Measurements from ENCODE around the gene EIPR1. TPM values are rescaled to one million over a fixed set of nuclear protein-coding genes. Genes with fewer than 3 reads are reported as not detected.

EIPR1 gene
- polyA plus RNA-seq, 2 of the 4 experiments (the other 2 are of a cell fraction): 55.0 to 65.0 TPM

- WGBS (ENCODE audit: missing lambda C conversion rate): 96% methylated on average over 11 of the region's 11 CpGs
- Histone ChIP-seq H3K9me3 (no peaks in the 10 kb centered on the region), H3K4me2 (no peak overlapping the region), H3K4me1 (no peaks in the 10 kb centered on the region), H3K27ac (no peak overlapping the region), H3K4me3 (no peak overlapping the region)
- ChIA-PET POLR2A (no interaction called here), CTCF (interaction anchor here (2.1 to 3.9 kb wide), 2 partner anchors 20 to 24 kb away, joined by 6 to 25 read pairs; partner anchors contain the start of gene TRAPPC12)
- no peak for TF ChIP-seq FOSB (CRISPR knock-in tag; IDR thresholded peaks at IDR 0.05)
- TF ChIP-seq NR3C1 (IDR thresholded peaks at IDR 0.05): no peak
- TF ChIP-seq CBX8 (IDR thresholded peaks at IDR 0.05): no peak
- no peak for TF ChIP-seq FOXS1 (CRISPR knock-in tag; IDR thresholded peaks at IDR 0.05)
- TF ChIP-seq RCOR1 (IDR thresholded peaks at IDR 0.05; ENCODE audit: low read depth, low read length): no peak
- no peak for TF ChIP-seq ELK1 (IDR thresholded peaks at IDR 0.05; ENCODE audit: low read depth, low read length)
- TF ChIP-seq ZC3H11A (IDR thresholded peaks at IDR 0.05): no peak
- TF ChIP-seq JUN (IDR thresholded peaks at IDR 0.05): no peak
- TF ChIP-seq FOSL2 (IDR thresholded peaks at IDR 0.05): no peak
- TF ChIP-seq FOSL2 (CRISPR knock-in tag; IDR thresholded peaks at IDR 0.05): no peak
- no peak for TF ChIP-seq SMC3 (IDR thresholded peaks at IDR 0.05)
- TF ChIP-seq, protein P1, sequence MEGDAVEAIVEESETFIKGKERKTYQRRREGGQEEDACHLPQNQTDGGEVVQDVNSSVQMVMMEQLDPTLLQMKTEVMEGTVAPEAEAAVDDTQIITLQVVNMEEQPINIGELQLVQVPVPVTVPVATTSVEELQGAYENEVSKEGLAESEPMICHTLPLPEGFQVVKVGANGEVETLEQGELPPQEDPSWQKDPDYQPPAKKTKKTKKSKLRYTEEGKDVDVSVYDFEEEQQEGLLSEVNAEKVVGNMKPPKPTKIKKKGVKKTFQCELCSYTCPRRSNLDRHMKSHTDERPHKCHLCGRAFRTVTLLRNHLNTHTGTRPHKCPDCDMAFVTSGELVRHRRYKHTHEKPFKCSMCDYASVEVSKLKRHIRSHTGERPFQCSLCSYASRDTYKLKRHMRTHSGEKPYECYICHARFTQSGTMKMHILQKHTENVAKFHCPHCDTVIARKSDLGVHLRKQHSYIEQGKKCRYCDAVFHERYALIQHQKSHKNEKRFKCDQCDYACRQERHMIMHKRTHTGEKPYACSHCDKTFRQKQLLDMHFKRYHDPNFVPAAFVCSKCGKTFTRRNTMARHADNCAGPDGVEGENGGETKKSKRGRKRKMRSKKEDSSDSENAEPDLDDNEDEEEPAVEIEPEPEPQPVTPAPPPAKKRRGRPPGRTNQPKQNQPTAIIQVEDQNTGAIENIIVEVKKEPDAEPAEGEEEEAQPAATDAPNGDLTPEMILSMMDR (IDR thresholded peaks at IDR 0.05): no peak
- no peak for TF ChIP-seq HOXB13 (CRISPR knock-in tag; IDR thresholded peaks at IDR 0.05; ENCODE audit: low read depth)
- FAIRE-seq (no peak), ATAC-seq (no peak), DNase-seq (ENCODE audit: low read depth in 1 of 2, low spot score in 1 of 2) (no peak)
Measured at GRCh38 chr2:3403587-3404334, 26.1 kb upstream of the EIPR1 start.

DNA sequence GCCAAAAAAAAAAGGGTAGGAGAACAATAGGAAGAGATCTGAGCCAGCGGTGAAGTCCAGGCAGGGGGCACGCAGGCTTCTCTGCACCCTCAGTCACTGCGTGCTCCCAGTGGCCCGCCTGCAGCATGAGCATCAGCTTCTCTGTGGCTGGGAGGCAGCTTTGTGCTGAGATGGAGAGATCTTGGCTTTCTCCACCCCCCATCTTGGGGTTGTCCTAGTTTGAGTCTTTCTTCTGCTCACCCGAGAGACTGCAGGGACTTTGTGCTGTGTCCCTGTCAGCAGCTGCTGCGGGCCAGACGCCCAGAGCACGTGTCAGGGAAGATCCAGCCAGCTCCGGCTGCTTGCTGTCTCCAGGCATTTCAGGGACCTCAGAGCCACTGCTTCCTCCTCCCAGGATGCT lies 22.2 kb upstream of the EIPR1 start:
- Histone ChIP-seq H3K4me1 (no peaks in the 10 kb centered on the region), H3K9me3 (peaks cover 28% of the 10 kb centered on the region), H3K27ac (no peak overlapping the region), H3K4me2 (no peak overlapping the region), H3K4me3 (no peak overlapping the region)
- 94% methylated on average over 9 of the region's 9 CpGs for WGBS (ENCODE audit: missing lambda C conversion rate)
- FAIRE-seq (no peak), DNase-seq (ENCODE audit: low read depth in 1 of 2, low spot score in 1 of 2) (no peak), ATAC-seq (peak in 1 of 2 experiments; percentile 20; a peak in 1 of 6 replicates)
- ChIA-PET CTCF (interaction anchor here (0.9 to 1.5 kb wide), 2 partner anchors 9 to 20 kb away, joined by 3 to 4 read pairs; partner anchors contain the start of gene TRAPPC12), POLR2A (no interaction called here)
- TF ChIP-seq BHLHE40 (IDR thresholded peaks at IDR 0.05; ENCODE audit: low read depth, low read length) (no peak), JUNB (IDR thresholded peaks at IDR 0.05) (no peak), RFX5 (IDR thresholded peaks at IDR 0.05) (no peak), EHMT2 (IDR thresholded peaks at IDR 0.05; ENCODE audit: low read depth) (no peak), PHF8 (IDR thresholded peaks at IDR 0.05; ENCODE audit: borderline replicate concordance, low read depth) (no peak), NPAS2 (CRISPR knock-in tag; IDR thresholded peaks at IDR 0.05; ENCODE audit: borderline replicate concordance) (no peak), HMGXB4 (CRISPR knock-in tag; IDR thresholded peaks at IDR 0.05; ENCODE audit: borderline replicate concordance) (no peak), CEBPB (IDR thresholded peaks at IDR 0.05) (no peak), HOXB5 (CRISPR knock-in tag; IDR thresholded peaks at IDR 0.05) (no peak), HDAC2 (IDR thresholded peaks at IDR 0.05) (no peak), CBX8 (IDR thresholded peaks at IDR 0.05) (no peak), NFE2L2 (conservative IDR thresholded peaks at IDR 0.05; ENCODE audit: low read length) (no peak), POLR2AphosphoS2 (conservative IDR thresholded peaks at IDR 0.05; ENCODE audit: low read length) (no peak), CBX2 (IDR thresholded peaks at IDR 0.05; ENCODE audit: borderline replicate concordance, low read depth) (no peak), FOXS1 (CRISPR knock-in tag; IDR thresholded peaks at IDR 0.05) (no peak), FOSL2 (IDR thresholded peaks at IDR 0.05) (no peak), FOSL2 (CRISPR knock-in tag; IDR thresholded peaks at IDR 0.05) (no peak), GATA3 (IDR thresholded peaks at IDR 0.05; ENCODE audit: borderline replicate concordance) (no peak)
- TF ChIP-seq, protein P1 (IDR thresholded peaks at IDR 0.05): no peak
